SH-SY5Y (cell line): ENCODE measurements around the gene GHR.

Experiments used
- GATA2 ChIP-seq: IDR thresholded peaks from 2 replicates; pipeline ENCODE4 v1.6.1; 2011; ENCODE audit warnings: mild to moderate bottlenecking, low read depth, low read length
- GATA3 ChIP-seq: IDR thresholded peaks from 2 replicates; pipeline ENCODE4 v1.6.1; 2011; ENCODE audit warnings: low read depth, mild to moderate bottlenecking, low read length, moderate library complexity

DNA sequence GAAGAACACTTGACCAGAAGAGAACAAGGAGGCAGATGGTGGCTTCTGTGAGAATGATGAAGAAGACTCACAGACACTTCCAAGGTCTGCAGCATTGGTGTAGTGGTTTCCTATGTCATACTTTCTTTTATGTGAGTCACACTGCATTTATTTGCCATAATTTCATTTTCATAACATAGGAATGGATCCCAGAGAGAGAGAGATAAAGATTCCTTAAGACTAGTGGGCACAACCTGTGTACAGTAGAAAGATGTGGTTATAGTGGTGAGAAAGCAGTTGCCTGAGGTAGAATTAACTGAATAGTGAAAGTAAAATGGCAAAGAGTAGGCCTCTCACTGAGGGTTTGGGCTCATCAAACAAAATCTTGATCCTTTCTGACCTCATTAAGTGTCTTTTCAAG, 325.8 kb downstream of the GHR start:
- TF ChIP-seq GATA2 (no peak), GATA3 (no peak)
